SU-DHL-6 (cell line): Measurements from ENCODE around the gene GNAS.

Source experiments
- H2AFZ ChIP-seq: fragments of 200-600 bp; sonication (generic); 2 replicates; pipeline ENCODE4 v1.6.1; 2014; ENCODE audit warnings: low read depth, mild to moderate bottlenecking, moderate library complexity, mixed read lengths, antibody characterized with exemption, low read length; ENCODE audit not compliant: severe bottlenecking
- H3F3A ChIP-seq: fragments of 200-600 bp; shearing (Covaris generic); 2 replicates; pipeline ENCODE4 v1.6.0; 2016; ENCODE audit warnings: antibody characterized with exemption, mild to moderate bottlenecking; ENCODE audit not compliant: insufficient read depth
- H3K27ac ChIP-seq: fragments of 200-600 bp; sonication (generic); 2 replicates; pipeline ENCODE4 v1.5.1; 2016; ENCODE audit warnings: low read depth, mild to moderate bottlenecking, low read length, moderate library complexity, mixed read lengths
- H3K27me3 ChIP-seq: fragments of 200-600 bp; sonication (generic), shearing (Covaris generic); 2 replicates; pipeline ENCODE4 v1.6.0; 2014; ENCODE audit warnings: mild to moderate bottlenecking, low read length
- H3K36me3 ChIP-seq: fragments of 200-600 bp; sonication (generic); 2 replicates; pipeline ENCODE4 v1.6.1; 2014; ENCODE audit warnings: mild to moderate bottlenecking, low read length, mixed read lengths
- H3K4me2 ChIP-seq: fragments of 300-600, 200-600 bp; shearing (Covaris generic), sonication (generic); 2 replicates; pipeline ENCODE4 v1.6.0; 2014; ENCODE audit warnings: low read length, low read depth, mild to moderate bottlenecking; ENCODE audit not compliant: poor library complexity, severe bottlenecking
- H3K4me3 ChIP-seq: fragments of 200-600 bp; sonication (generic); 2 replicates; pipeline ENCODE4 v1.5.1; 2014; ENCODE audit warnings: antibody characterized with exemption, low read length, mild to moderate bottlenecking, mixed read lengths; ENCODE audit not compliant: insufficient read depth, poor library complexity, severe bottlenecking
- H3K79me2 ChIP-seq: fragments of 200-600 bp; sonication (generic); 2 replicates; pipeline ENCODE4 v1.6.1; 2014; ENCODE audit warnings: mild to moderate bottlenecking, low read length, moderate library complexity; ENCODE audit not compliant: insufficient read depth
- H3K9ac ChIP-seq: fragments of 200-600 bp; sonication (generic); 2 replicates; pipeline ENCODE4 v1.7.0; 2014; ENCODE audit warnings: mild to moderate bottlenecking, low read length
- H3K9me2 ChIP-seq: fragments of 200-600 bp; sonication (generic); replicated peaks from 2 replicates; pipeline ENCODE4 v1.6.1; 2014; ENCODE audit warnings: low read length; ENCODE audit not compliant: insufficient read depth
- H3K9me3 ChIP-seq: fragments of 200-600 bp; sonication (generic); 2 replicates; pipeline ENCODE4 v1.6.1; 2014; ENCODE audit warnings: low read length, mixed read lengths; ENCODE audit not compliant: insufficient read depth
- H4K20me1 ChIP-seq: fragments of 200-600 bp; sonication (generic); 2 replicates; pipeline ENCODE4 v1.6.1; 2014; ENCODE audit warnings: low read depth, mild to moderate bottlenecking, antibody characterized with exemption, low read length, moderate library complexity, mixed read lengths
- CTCF ChIP-seq: fragments of 200-600 bp; sonication (generic); IDR thresholded peaks from one replicate; pipeline ENCODE4 v1.5.1; 2017; ENCODE audit warnings: antibody characterized with exemption, mild to moderate bottlenecking, low read length, moderate library complexity; ENCODE audit not compliant: insufficient read depth, poor library complexity, severe bottlenecking
- EZH2phosphoT487 ChIP-seq: fragments of 200-600 bp; sonication (generic), shearing (Covaris generic); conservative IDR thresholded peaks from 2 replicates; pipeline ENCODE4 v1.6.1; 2018; ENCODE audit warnings: mild to moderate bottlenecking, antibody characterized with exemption, low read length, moderate library complexity, mixed read lengths

The GNAS gene

GRCh38 chr20:58911970-58912369 is 59.5 kb downstream of the GNAS start:
- Histone ChIP-seq H3K4me2 (no peak overlapping the region), H3K9me2 (no peaks in the 10 kb centered on the region), H3K27ac (no peak overlapping the region), H4K20me1 (peaks cover 3% of the 10 kb centered on the region; the same call in 1 of the 2 replicates), H3K9me3 (no peaks in the 10 kb centered on the region), H3K27me3 (no peaks in the 10 kb centered on the region), H3K9ac (no peak overlapping the region), H3K4me3 (no peak overlapping the region), H2AFZ (no peak overlapping the region), H3F3A (peaks cover 57% of the 10 kb centered on the region), H3K79me2 (no peaks in the 10 kb centered on the region), H3K36me3 (peaks cover 35% of the 10 kb centered on the region)
- no peak for TF ChIP-seq CTCF
- no peak for TF ChIP-seq EZH2phosphoT487

GRCh38 chr20:58913079-58913478 is 60.6 kb downstream of the GNAS start:
- H2AFZ ChIP-seq: no peak overlapping the region

GRCh38 chr20:58918621-58919020 is 66.1 kb downstream of the GNAS start:
- H3K36me3 ChIP-seq: no peaks in the 10 kb centered on the region
- H3K9ac ChIP-seq: no peak overlapping the region
- H3K4me2 ChIP-seq: no peak overlapping the region
- no peak overlapping the region for H3K4me3 ChIP-seq
- TF ChIP-seq EZH2phosphoT487 (no peak), CTCF (no peak)
- H3K9me2 ChIP-seq: no peaks in the 10 kb centered on the region
- H3K79me2 ChIP-seq: no peaks in the 10 kb centered on the region
- H3K9me3 ChIP-seq: no peaks in the 10 kb centered on the region
- H2AFZ ChIP-seq: no peak overlapping the region
- no peak overlapping the region for H3K27ac ChIP-seq
- H4K20me1 ChIP-seq: no peaks in the 10 kb centered on the region
- H3F3A ChIP-seq: peaks cover 4% of the 10 kb centered on the region; the same call in 1 of the 2 replicates
- H3K27me3 ChIP-seq: no peaks in the 10 kb centered on the region

More at GRCh38 chr20:58913079-58913478, 60.6 kb downstream of the GNAS start:
- H3K79me2 ChIP-seq: no peaks in the 10 kb centered on the region
- TF ChIP-seq CTCF (no peak), EZH2phosphoT487 (no peak)
- H3F3A ChIP-seq: peaks cover 46% of the 10 kb centered on the region
- no peak overlapping the region for H3K27ac ChIP-seq
- no peak overlapping the region for H3K4me3 ChIP-seq
- H3K36me3 ChIP-seq: peaks cover 29% of the 10 kb centered on the region
- H3K27me3 ChIP-seq: no peaks in the 10 kb centered on the region
- no peak overlapping the region for H3K4me2 ChIP-seq
- no peaks in the 10 kb centered on the region for H3K9me3 ChIP-seq
- H4K20me1 ChIP-seq: peaks cover 3% of the 10 kb centered on the region; the same call in 1 of the 2 replicates
- H3K9me2 ChIP-seq: no peaks in the 10 kb centered on the region
- H3K9ac ChIP-seq: no peak overlapping the region
